Muscle of back (tissue), 11 donors: ENCODE measurements around the gene PWP1. TPM values are rescaled to one million over a fixed set of nuclear protein-coding genes. Genes with fewer than 3 reads are reported as not detected.
A peak's percentile ranks its signal among the peaks of the same experiment; 100 is the strongest.

Experiments used
- DNase-seq, 3 donors: peaks; one replicate each; pipeline versions ENCODE4 v3.0.0 to v3.0.0-alpha.2; 2013
- polyA plus RNA-seq, 10 donors: library from polyadenylated mRNA; unstranded; fragments of 120-200 nt; gene quantifications; one replicate each; pipeline ENCODE4 v1.2.1, GENCODE V29; 2013; ENCODE audit not compliant: insufficient read length in 10 of 10

Gene PWP1
- polyA plus RNA-seq, 10 donors = 31.4 to 40.2 (median 35.4) TPM

DNA sequence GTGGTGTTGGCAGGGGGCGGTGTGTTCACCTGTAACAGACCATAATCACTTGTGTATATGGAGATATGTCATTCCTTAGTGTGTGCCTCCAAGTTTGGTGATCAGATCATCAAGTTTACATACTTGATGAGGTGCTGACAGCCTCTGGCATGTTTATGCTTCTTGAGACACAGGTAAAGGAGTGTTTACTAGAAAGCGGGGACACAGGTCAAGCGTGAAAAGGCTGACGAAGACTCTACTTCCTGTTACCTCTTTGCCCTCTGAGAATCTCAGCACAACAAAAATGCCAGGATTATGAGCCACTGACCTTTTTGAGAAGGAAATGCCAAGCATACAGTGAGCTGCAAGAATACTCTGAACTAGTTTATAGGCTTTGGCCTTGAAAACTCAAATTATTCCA, 45.8 kb downstream of the PWP1 start:
- no peak for DNase-seq

DNA sequence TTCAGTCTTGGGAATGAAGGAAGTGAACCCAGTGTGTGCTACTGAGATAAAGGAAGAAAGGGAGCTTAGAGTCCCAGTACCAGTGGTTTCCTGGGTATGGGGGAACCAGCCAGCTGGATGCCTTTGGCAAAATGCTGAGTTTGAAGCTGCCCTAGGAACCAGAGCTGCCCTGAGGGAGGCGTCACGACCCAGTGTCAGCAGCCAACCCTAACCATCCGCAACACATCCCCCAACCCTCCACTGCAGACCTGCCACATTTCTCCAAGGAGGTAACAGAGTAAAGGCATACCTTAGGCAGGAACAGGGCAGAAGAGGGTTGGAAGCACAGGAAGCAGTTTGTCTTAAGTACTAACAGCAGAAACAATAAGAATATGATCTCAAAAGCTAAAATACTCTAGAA, 46.8 kb downstream of the PWP1 start:
- no peak for DNase-seq

GRCh38 chr12:107734139-107734538, 48.5 kb downstream of the PWP1 start:
- no peak for DNase-seq

- DNase-seq = no peak
These were observed 50.2 kb downstream of the PWP1 start for GRCh38 chr12:107735763-107736162.

- no peak for DNase-seq
These were observed 51.3 kb downstream of the PWP1 start for GRCh38 chr12:107736914-107737313.

DNA sequence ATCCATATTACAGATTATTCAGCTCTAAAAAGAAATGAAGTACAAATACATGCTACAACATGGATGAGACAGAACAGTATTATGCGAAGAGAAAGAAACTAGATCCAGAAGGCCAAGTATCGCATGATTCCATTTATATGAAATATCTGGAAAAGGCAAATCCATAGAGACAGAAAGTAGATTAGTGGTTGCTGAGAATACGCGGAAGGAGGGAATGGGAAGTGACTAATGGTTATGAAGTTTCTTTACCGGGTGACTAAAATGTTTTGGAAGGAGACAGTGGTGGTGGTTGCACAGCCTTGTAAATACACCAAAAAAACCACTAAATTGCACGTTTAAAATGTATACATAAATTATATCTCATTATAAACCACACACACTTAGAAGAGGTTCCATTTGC, 62.9 kb downstream of the PWP1 start:
- DNase-seq = peak in 1 of 3 donors; percentile 51

DNA sequence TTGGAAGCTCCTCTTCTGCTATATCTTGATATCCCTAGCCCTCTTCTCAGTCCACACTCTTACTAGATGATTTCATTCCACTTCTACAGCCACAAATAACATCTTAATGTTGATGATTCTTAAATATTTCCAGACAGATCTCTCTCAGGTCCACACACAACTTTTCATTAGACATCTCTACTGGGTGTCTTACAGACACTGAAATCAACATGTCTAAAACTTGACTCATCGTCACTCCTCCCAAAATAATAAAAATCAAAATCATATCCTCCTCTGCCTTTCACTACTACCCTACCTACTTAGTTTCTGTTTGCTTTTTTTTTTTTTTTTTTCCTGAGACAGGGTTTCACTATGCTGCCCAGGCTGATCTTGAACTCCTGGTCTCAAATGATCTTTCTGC, 63.5 kb downstream of the PWP1 start:
- no peak for DNase-seq

GRCh38 chr12:107759410-107759809, 73.8 kb downstream of the PWP1 start:
- peak in 1 of 3 donors; percentile 65 for DNase-seq

DNA sequence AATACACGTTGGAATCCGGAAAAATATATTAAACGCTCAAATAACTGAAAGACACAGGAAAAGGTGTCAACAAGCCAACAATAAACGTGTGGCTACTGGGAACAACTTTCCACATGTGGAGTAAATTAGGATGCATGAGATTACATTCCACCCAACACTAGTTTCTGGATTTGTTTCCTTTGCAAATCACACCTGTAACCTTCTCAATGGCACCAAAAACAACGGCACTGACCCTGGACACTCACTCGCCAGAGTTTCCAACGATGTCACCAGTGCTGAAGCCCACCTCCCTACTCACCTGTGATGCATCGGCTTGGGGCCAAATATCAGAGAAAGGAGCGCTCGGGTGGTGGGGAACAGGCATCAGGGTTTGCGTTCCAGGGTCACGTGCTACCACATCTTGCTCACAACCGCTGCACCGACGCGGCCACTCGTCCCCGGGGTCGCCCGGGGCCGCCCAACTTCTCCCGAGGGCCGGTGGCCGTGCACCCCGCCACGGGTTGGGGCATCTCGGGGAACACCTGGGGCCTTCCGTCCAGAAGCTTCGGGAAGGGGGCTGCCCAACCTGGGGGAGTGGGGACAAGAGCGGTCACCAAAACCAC, 74.7 kb downstream of the PWP1 start:
- peak in 1 of 3 donors; percentile 45 for DNase-seq

GRCh38 chr12:107760809-107761501, 75.4 kb downstream of the PWP1 start, which contains the start of gene PRDM4:
Gene PRDM4, minus strand, starts transcription at chr12:107761137. Its CDS starts 622 bp downstream, at chr12:107760515.
- peak; percentile 95 to 98 (median 97) for DNase-seq

GRCh38 chr12:107761502-107761904, 75.9 kb downstream of the PWP1 start:
- no peak for DNase-seq

Other genes with a start within 250 kb of the PWP1 start
- gene PRDM4, start 75.3 kb downstream of the PWP1 start, polyA plus RNA-seq = 10 to 100 TPM; 14.7 to 21.0 (median 17.9) TPM
- gene ASCL4, start 88.9 kb downstream of the PWP1 start, polyA plus RNA-seq = 1 to 10 TPM in 1 of 10 donors, under 1 TPM in 1, not detected in 8; 0.58 to 2.3 TPM